Endodermal cell (in vitro differentiated cells): ENCODE measurements around the gene SMYD3. TPM values are rescaled to one million over a fixed set of nuclear protein-coding genes. Genes with fewer than 3 reads are reported as not detected.

Source experiments
- DNase-seq: peaks from one replicate; pipeline ENCODE4 v3.0.0-alpha.2; 2017
- H3K27ac ChIP-seq: 2 replicates; pipeline ENCODE4 v1.5.1; 2013; ENCODE audit warnings: mild to moderate bottlenecking, low read depth, low read length, moderate library complexity
- H3K27me3 ChIP-seq: 2 replicates; pipeline ENCODE4 v1.6.1; 2013; ENCODE audit warnings: mild to moderate bottlenecking, low read length, moderate library complexity; ENCODE audit not compliant: insufficient read depth, control insufficient read depth, poor library complexity, severe bottlenecking
- H3K36me3 ChIP-seq: 2 replicates; pipeline ENCODE4 v1.7.0; 2013; ENCODE audit warnings: mild to moderate bottlenecking, low read length, moderate library complexity; ENCODE audit not compliant: control insufficient read depth, insufficient read depth
- H3K4me1 ChIP-seq: one replicate; pipeline ENCODE4 v1.7.0; 2013; ENCODE audit warnings: low read length; ENCODE audit not compliant: control insufficient read depth, insufficient read depth
- H3K4me3 ChIP-seq: 2 replicates; pipeline ENCODE4 v1.5.1; 2013; ENCODE audit warnings: mild to moderate bottlenecking, low read length, moderate library complexity
- H3K9ac ChIP-seq: 2 replicates; pipeline ENCODE4 v1.6.1; 2013; ENCODE audit warnings: mild to moderate bottlenecking, low read length, moderate library complexity; ENCODE audit not compliant: poor library complexity, severe bottlenecking; ENCODE audit errors: extremely low read depth
- H3K9me3 ChIP-seq: 2 replicates; pipeline ENCODE4 v1.6.1; 2013; ENCODE audit warnings: mild to moderate bottlenecking, low read length, moderate library complexity; ENCODE audit not compliant: control insufficient read depth
- H3K27ac Mint-ChIP-seq: 2 replicates; pipeline ENCODE4 v1.8.0; 2020; ENCODE audit warnings: mixed read lengths
- H3K27me3 Mint-ChIP-seq: 2 replicates; pipeline ENCODE4 v1.8.0; 2021; ENCODE audit warnings: mild to moderate bottlenecking, mixed read lengths; ENCODE audit not compliant: insufficient read depth
- H3K36me3 Mint-ChIP-seq: 2 replicates; pipeline ENCODE4 v1.8.0; 2020; ENCODE audit warnings: low read depth, mixed read lengths
- H3K4me1 Mint-ChIP-seq: 2 replicates; pipeline ENCODE4 v1.8.0; 2020; ENCODE audit warnings: mixed read lengths
- H3K4me3 Mint-ChIP-seq: 2 replicates; pipeline ENCODE4 v1.8.0; 2020; ENCODE audit warnings: mild to moderate bottlenecking, moderate library complexity, mixed read lengths
- H3K9me3 Mint-ChIP-seq: 2 replicates; pipeline ENCODE4 v1.8.0; 2020; ENCODE audit warnings: mild to moderate bottlenecking, mixed read lengths
- WGBS, 2 experiments: methylation state at CpG; one replicate each; pipeline versions ENCODE4 v1.1.5 to v1.1.7; 2013; ENCODE audit warnings: missing lambda C conversion rate in 2 of 2, mixed read lengths in 1 of 2; ENCODE audit not compliant: insufficient coverage in 1 of 2, insufficient read length in 1 of 2; 5-methylcytosine and 5-hydroxymethylcytosine counted together
- total RNA-seq, 2 donors: library from RNA; stranded (reverse); fragmentation: NEBNext Ultra II Directional in 1 of 2; extraction: Animal tissue kit (Norgen Biotek cat#: 25700) in 1 of 2; gene quantifications; 2 replicates in 1 of 2; 3 replicates in 1 of 2; pipeline ENCODE4 v1.2.1, GENCODE V29; 2021
- TF ChIP-seq, protein P1 (sequence below): fragments of 200-600 bp; sonication (generic); conservative IDR thresholded peaks from 2 replicates; pipeline ENCODE4 v1.5.0; 2021; ENCODE audit warnings: antibody characterized with exemption, mild to moderate bottlenecking

Gene SMYD3
- total RNA-seq, 2 donors from 2014 or later: 32.3 to 45.8 TPM

DNA sequence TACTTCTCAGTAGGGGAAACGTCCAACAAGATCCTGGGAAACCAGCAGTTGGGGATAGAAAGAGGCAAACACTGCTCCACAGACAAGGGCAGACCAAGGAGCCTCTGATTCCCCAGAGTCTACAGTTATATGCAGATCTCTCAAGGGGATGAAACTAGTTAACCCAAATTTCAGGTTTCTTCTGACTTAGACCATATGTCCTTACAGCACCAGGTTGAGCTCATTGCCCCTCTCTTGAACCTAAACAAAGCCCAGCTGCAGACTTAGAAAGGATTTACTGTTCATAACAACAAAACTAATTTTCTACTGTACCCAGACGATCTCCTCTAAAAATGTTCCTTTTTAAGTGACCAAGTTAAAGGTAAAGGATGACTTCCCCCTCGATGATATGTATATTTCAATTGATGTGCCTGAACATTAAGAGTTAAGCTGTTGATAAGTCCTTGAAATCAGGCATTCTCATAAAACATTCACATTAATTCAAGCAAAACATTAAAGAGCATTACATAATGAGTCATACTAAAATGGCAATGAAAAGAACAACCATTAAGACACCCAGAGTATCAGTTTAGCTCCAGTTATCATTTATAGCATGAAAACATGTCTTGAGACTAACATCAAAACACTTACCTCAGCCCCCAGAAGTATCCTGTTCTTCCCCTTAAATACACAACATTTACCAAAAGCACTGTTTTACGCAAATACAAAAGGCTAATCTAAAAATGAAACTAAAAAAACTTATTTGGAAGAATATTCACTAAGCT, 24.1 kb downstream of the SMYD3 start:
- no peaks in the 10 kb centered on the region for H3K4me1 Mint-ChIP-seq
- no peak overlapping the region for H3K9ac ChIP-seq
- H3K36me3 Mint-ChIP-seq: no peaks in the 10 kb centered on the region
- 67 to 96% methylated on average over 3 to 4 of the region's 4 CpGs for WGBS, 2 experiments
- H3K4me3 ChIP-seq: no peak overlapping the region
- TF ChIP-seq, protein P1, sequence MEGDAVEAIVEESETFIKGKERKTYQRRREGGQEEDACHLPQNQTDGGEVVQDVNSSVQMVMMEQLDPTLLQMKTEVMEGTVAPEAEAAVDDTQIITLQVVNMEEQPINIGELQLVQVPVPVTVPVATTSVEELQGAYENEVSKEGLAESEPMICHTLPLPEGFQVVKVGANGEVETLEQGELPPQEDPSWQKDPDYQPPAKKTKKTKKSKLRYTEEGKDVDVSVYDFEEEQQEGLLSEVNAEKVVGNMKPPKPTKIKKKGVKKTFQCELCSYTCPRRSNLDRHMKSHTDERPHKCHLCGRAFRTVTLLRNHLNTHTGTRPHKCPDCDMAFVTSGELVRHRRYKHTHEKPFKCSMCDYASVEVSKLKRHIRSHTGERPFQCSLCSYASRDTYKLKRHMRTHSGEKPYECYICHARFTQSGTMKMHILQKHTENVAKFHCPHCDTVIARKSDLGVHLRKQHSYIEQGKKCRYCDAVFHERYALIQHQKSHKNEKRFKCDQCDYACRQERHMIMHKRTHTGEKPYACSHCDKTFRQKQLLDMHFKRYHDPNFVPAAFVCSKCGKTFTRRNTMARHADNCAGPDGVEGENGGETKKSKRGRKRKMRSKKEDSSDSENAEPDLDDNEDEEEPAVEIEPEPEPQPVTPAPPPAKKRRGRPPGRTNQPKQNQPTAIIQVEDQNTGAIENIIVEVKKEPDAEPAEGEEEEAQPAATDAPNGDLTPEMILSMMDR: no peak
- H3K27me3 Mint-ChIP-seq: no peaks in the 10 kb centered on the region
- H3K4me1 ChIP-seq: no peaks in the 10 kb centered on the region
- no peak overlapping the region for H3K27ac Mint-ChIP-seq
- H3K9me3 Mint-ChIP-seq: no peaks in the 10 kb centered on the region
- H3K36me3 ChIP-seq: no peaks in the 10 kb centered on the region
- no peaks in the 10 kb centered on the region for H3K27me3 ChIP-seq
- no peak overlapping the region for H3K27ac ChIP-seq
- no peak for DNase-seq
- H3K4me3 Mint-ChIP-seq: no peak overlapping the region
- H3K9me3 ChIP-seq: no peaks in the 10 kb centered on the region

GRCh38 chr1:246479061-246479460, 28.0 kb downstream of the SMYD3 start:
- no peaks in the 10 kb centered on the region for H3K36me3 ChIP-seq
- no peak overlapping the region for H3K9ac ChIP-seq
- H3K36me3 Mint-ChIP-seq: no peaks in the 10 kb centered on the region
- DNase-seq: no peak
- H3K4me3 ChIP-seq: no peak overlapping the region
- no peak overlapping the region for H3K4me3 Mint-ChIP-seq
- H3K27me3 ChIP-seq: no peaks in the 10 kb centered on the region
- TF ChIP-seq, protein P1: no peak
- no peaks in the 10 kb centered on the region for H3K9me3 Mint-ChIP-seq
- H3K4me1 Mint-ChIP-seq: no peaks in the 10 kb centered on the region
- WGBS, 2 experiments: 94 to 100% methylated on average over 1 to 2 of the region's 2 CpGs
- H3K27me3 Mint-ChIP-seq: no peaks in the 10 kb centered on the region
- H3K4me1 ChIP-seq: no peaks in the 10 kb centered on the region
- no peaks in the 10 kb centered on the region for H3K9me3 ChIP-seq
- H3K27ac ChIP-seq: no peak overlapping the region
- H3K27ac Mint-ChIP-seq: no peak overlapping the region

DNA sequence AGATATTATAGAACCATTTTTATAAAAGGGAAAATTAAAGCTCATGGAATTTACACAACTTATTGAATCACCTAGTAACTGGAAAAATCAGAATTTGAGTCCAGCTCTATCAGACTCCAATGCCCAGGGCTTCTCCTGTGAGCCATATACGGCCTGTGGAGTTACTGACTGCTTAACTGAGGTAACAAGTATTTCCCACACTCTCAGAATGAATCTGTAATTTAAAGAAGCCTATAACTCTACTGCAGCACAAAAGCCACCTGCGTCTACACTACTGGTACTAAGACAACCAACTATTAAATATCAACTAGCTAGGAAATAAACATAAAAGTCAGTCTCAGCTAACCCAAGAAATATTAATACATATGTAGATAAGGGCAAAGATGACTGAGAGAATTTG, 29.4 kb downstream of the SMYD3 start:
- TF ChIP-seq, protein P1: no peak
- WGBS, 2 experiments: 86 to 88% methylated on average over 1 to 2 of the region's 2 CpGs

More for the DNA sequence above, 29.4 kb downstream of the SMYD3 start:
- no peak overlapping the region for H3K27ac Mint-ChIP-seq
- Histone ChIP-seq H3K4me1 (no peaks in the 10 kb centered on the region), H3K27me3 (no peaks in the 10 kb centered on the region), H3K4me3 (no peak overlapping the region), H3K9ac (no peak overlapping the region), H3K27ac (no peak overlapping the region), H3K9me3 (no peaks in the 10 kb centered on the region), H3K36me3 (no peaks in the 10 kb centered on the region)
- no peak for DNase-seq
- H3K4me3 Mint-ChIP-seq: no peak overlapping the region
- no peaks in the 10 kb centered on the region for H3K27me3 Mint-ChIP-seq
- H3K36me3 Mint-ChIP-seq: no peaks in the 10 kb centered on the region
- H3K4me1 Mint-ChIP-seq: no peaks in the 10 kb centered on the region
- H3K9me3 Mint-ChIP-seq: no peaks in the 10 kb centered on the region
